Gastrocnemius medialis (tissue), 4 donors: Measurements from ENCODE around the gene WBP11.

Source experiments
- POLR2A ChIP-seq, 2 donors: fragments of 450-650 bp; IDR thresholded peaks; one replicate each; pipeline ENCODE4 v1.6.1; 2017; ENCODE audit warnings: antibody characterized with exemption in 2 of 2, mild to moderate bottlenecking in 2 of 2, moderate library complexity in 2 of 2
- TF ChIP-seq, protein P1 (sequence below), 5 experiments: fragments of 450-650 bp in 3 of 5; fragments of 200-600 bp in 2 of 5; sonication (generic) in 2 of 5; IDR thresholded peaks in 4 of 5; conservative IDR thresholded peaks in 1 of 5; 1 replicate in 4 of 5; 2 replicates in 1 of 5; pipeline ENCODE4 v1.5.1; 2016 to 2019; ENCODE audit warnings: antibody characterized with exemption in 5 of 5, mild to moderate bottlenecking in 3 of 5, moderate library complexity in 3 of 5

DNA sequence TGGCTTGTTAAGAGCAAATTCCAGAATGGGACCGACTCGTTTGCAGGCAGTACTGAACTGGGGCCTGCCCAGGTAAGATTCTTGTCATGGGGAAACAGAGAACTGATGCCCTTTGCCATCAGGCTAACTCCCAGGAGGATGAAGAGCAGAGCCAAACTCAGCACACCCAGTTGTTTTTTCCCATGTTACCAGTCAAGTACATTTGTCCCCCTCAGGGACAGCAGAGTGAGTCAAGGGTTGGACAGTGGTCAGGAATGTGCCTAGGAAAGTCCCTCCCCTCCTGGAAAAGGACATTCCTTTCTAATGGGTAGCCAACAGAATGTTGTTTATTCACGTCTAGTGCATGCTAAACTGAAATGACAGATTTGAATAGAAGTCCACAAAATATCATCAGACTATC lies 38.5 kb upstream of the WBP11 start:
- TF ChIP-seq, protein P1, sequence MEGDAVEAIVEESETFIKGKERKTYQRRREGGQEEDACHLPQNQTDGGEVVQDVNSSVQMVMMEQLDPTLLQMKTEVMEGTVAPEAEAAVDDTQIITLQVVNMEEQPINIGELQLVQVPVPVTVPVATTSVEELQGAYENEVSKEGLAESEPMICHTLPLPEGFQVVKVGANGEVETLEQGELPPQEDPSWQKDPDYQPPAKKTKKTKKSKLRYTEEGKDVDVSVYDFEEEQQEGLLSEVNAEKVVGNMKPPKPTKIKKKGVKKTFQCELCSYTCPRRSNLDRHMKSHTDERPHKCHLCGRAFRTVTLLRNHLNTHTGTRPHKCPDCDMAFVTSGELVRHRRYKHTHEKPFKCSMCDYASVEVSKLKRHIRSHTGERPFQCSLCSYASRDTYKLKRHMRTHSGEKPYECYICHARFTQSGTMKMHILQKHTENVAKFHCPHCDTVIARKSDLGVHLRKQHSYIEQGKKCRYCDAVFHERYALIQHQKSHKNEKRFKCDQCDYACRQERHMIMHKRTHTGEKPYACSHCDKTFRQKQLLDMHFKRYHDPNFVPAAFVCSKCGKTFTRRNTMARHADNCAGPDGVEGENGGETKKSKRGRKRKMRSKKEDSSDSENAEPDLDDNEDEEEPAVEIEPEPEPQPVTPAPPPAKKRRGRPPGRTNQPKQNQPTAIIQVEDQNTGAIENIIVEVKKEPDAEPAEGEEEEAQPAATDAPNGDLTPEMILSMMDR (IDR thresholded peaks at IDR 0.05 in 4 of 5, conservative IDR thresholded peaks at IDR 0.05 in 1 of 5): no peak
- TF ChIP-seq POLR2A (IDR thresholded peaks at IDR 0.05): no peak
